HG02798 (cell line): ENCODE data around the gene TSHZ2.
"Not testable (repeated sequence)": the region's sequence is repeated elsewhere in the genome, so short reads cannot be mapped to it uniquely, and the experiment has no call there.

Experiments used
- ATAC-seq: cut with Tn5 transposase; IDR thresholded peaks from one replicate; pipeline ENCODE4 v1.9.1; 2021; ENCODE audit warnings: mild to moderate bottlenecking; ENCODE audit not compliant: unreplicated experiment, poor library complexity

TSHZ2 gene

GRCh38 chr20:53322651-53323050 lies 350.5 kb downstream of the TSHZ2 start:
- no peak for ATAC-seq

- not testable (repeated sequence) for ATAC-seq
Measured at GRCh38 chr20:53323460-53323859, 351.3 kb downstream of the TSHZ2 start.

- ATAC-seq, result no peak
Measured at GRCh38 chr20:53324816-53325215, 352.7 kb downstream of the TSHZ2 start.

GRCh38 chr20:53328961-53329360 lies 356.8 kb downstream of the TSHZ2 start:
- ATAC-seq, result no peak

- no peak for ATAC-seq
Measured at GRCh38 chr20:53329781-53330180, 357.6 kb downstream of the TSHZ2 start.

GRCh38 chr20:53330601-53331140 lies 358.5 kb downstream of the TSHZ2 start:
- ATAC-seq, result no peak

- no peak for ATAC-seq
Measured at GRCh38 chr20:53331151-53331973, 359.2 kb downstream of the TSHZ2 start.

- no peak for ATAC-seq
Measured at GRCh38 chr20:53332022-53332837, 360.1 kb downstream of the TSHZ2 start.

- ATAC-seq, result no peak
Measured at GRCh38 chr20:53334861-53335260, 362.7 kb downstream of the TSHZ2 start.

GRCh38 chr20:53335555-53335954 lies 363.4 kb downstream of the TSHZ2 start:
- ATAC-seq, result no peak

GRCh38 chr20:53336892-53337291 lies 364.7 kb downstream of the TSHZ2 start:
- ATAC-seq, result no peak

- no peak for ATAC-seq
Measured at GRCh38 chr20:53337390-53338101, 365.4 kb downstream of the TSHZ2 start.

- no peak for ATAC-seq
Measured at GRCh38 chr20:53338716-53339115, 366.6 kb downstream of the TSHZ2 start.

GRCh38 chr20:53342429-53342828 lies 370.3 kb downstream of the TSHZ2 start:
- ATAC-seq, result no peak

GRCh38 chr20:53343448-53343847 lies 371.3 kb downstream of the TSHZ2 start:
- ATAC-seq, result no peak

- no peak for ATAC-seq
Measured at GRCh38 chr20:53344891-53345290, 372.7 kb downstream of the TSHZ2 start.

GRCh38 chr20:53345536-53346334 lies 373.6 kb downstream of the TSHZ2 start:
- ATAC-seq, result no peak

- ATAC-seq, result no peak
Measured at GRCh38 chr20:53346335-53346648, 374.1 kb downstream of the TSHZ2 start.

- ATAC-seq, result no peak
Measured at GRCh38 chr20:53349730-53350129, 377.6 kb downstream of the TSHZ2 start.
